Smooth muscle cell (in vitro differentiated cells): ENCODE data around the gene ZBTB2. TPM values are rescaled to one million over a fixed set of nuclear protein-coding genes. Genes with fewer than 3 reads are reported as not detected.

Experiments used
- DNase-seq: peaks from one replicate; lab custom pipeline; 2025; ENCODE audit not compliant: unreplicated experiment; lab: John Stamatoyannopoulos, UW
- H2AFZ ChIP-seq: fragments of 200-600 bp; sonication (generic); 2 replicates; pipeline ENCODE4 v1.6.0; 2016; ENCODE audit warnings: antibody characterized with exemption, low read depth, mild to moderate bottlenecking
- H3F3A ChIP-seq: fragments of 200-600 bp; sonication (generic); 2 replicates; pipeline ENCODE4 v1.6.0; 2017; ENCODE audit warnings: antibody characterized with exemption, low read depth
- H3K27ac ChIP-seq: fragments of 200-600 bp; sonication (generic); 2 replicates; pipeline ENCODE4 v1.5.1; 2016; ENCODE audit warnings: low read depth, mild to moderate bottlenecking
- H3K27me3 ChIP-seq: fragments of 200-600 bp; sonication (generic); 2 replicates; pipeline ENCODE4 v1.6.1; 2016; ENCODE audit warnings: low read depth, mild to moderate bottlenecking
- H3K36me3 ChIP-seq: fragments of 200-600 bp; sonication (generic); 2 replicates; pipeline ENCODE4 v1.5.1; 2016; ENCODE audit warnings: low read depth
- H3K4me1 ChIP-seq: fragments of 200-600 bp; sonication (generic); 2 replicates; pipeline ENCODE4 v1.5.1; 2016; ENCODE audit warnings: low read depth
- H3K4me2 ChIP-seq: fragments of 200-600 bp; sonication (generic); 2 replicates; pipeline ENCODE4 v1.6.0; 2016; ENCODE audit warnings: mild to moderate bottlenecking
- H3K4me3 ChIP-seq: fragments of 200-600 bp; sonication (generic); 2 replicates; pipeline ENCODE4 v1.5.1; 2016; ENCODE audit warnings: mild to moderate bottlenecking
- H3K79me2 ChIP-seq: fragments of 200-600 bp; sonication (generic); 2 replicates; pipeline ENCODE4 v1.6.0; 2016; ENCODE audit warnings: low read depth, mild to moderate bottlenecking
- H3K9ac ChIP-seq: fragments of 200-600 bp; sonication (generic); 2 replicates; pipeline ENCODE4 v1.6.0; 2016; ENCODE audit warnings: low read depth
- H3K9me3 ChIP-seq: fragments of 200-600 bp; sonication (generic); replicated peaks from 2 replicates; pipeline ENCODE4 v1.5.1; 2016; ENCODE audit warnings: low read depth
- H4K20me1 ChIP-seq: fragments of 200-600 bp; sonication (generic); 2 replicates; pipeline ENCODE4 v1.6.0; 2016; ENCODE audit warnings: low read depth
- CTCF ChIP-seq: fragments of 200-600 bp; sonication (generic); IDR thresholded peaks from 2 replicates; pipeline ENCODE4 v1.5.1; 2017; ENCODE audit warnings: borderline replicate concordance, mild to moderate bottlenecking, antibody characterized with exemption; ENCODE audit not compliant: insufficient read depth, poor library complexity, severe bottlenecking
- WGBS: methylation state at CpG from one replicate; pipeline ENCODE4 v1.1.7; 2016; ENCODE audit warnings: low lambda C conversion rate; 5-methylcytosine and 5-hydroxymethylcytosine counted together
- polyA plus RNA-seq: library from polyadenylated mRNA; unstranded; fragments of >200 nt; fragmentation: Nextera tagmentation; extraction: Ambion mirVana; gene quantifications from 2 replicates; pipeline ENCODE4 v1.2.1, GENCODE V29; 2016
- total RNA-seq: library from RNA; depleted of rRNA; stranded (reverse); fragments of >200 nt; gene quantifications from 2 replicates; pipeline ENCODE4 v1.2.3, GENCODE V29; 2014

Gene ZBTB2
- total and polyA plus RNA-seq, 2 experiments from 2014 or later, result 7.1 to 10.7 TPM

- Histone ChIP-seq H4K20me1 (no peaks in the 10 kb centered on the region), H3K4me2 (peak overlapping the region; percentile 8), H3K79me2 (no peaks in the 10 kb centered on the region), H3K9me3 (no peaks in the 10 kb centered on the region), H3K27me3 (no peaks in the 10 kb centered on the region), H3K4me3 (no peak overlapping the region), H3K9ac (no peak overlapping the region), H3F3A (peaks cover 4% of the 10 kb centered on the region), H3K4me1 (peaks cover 4% of the 10 kb centered on the region), H3K27ac (no peak overlapping the region), H3K36me3 (no peaks in the 10 kb centered on the region), H2AFZ (no peak overlapping the region)
- no peak for DNase-seq
- WGBS, result 32% methylated on average over 6 of the region's 6 CpGs
- TF ChIP-seq CTCF, result no peak
These were observed 61.1 kb downstream of the ZBTB2 start for GRCh38 chr6:151330130-151330696.

- Histone ChIP-seq H2AFZ (no peak overlapping the region), H3K79me2 (no peaks in the 10 kb centered on the region), H4K20me1 (no peaks in the 10 kb centered on the region), H3K9ac (no peak overlapping the region), H3K27ac (no peak overlapping the region), H3K9me3 (no peaks in the 10 kb centered on the region), H3F3A (peaks cover 4% of the 10 kb centered on the region), H3K36me3 (no peaks in the 10 kb centered on the region), H3K4me3 (no peak overlapping the region), H3K4me2 (peak overlapping the region; percentile 6), H3K4me1 (peaks cover 8% of the 10 kb centered on the region), H3K27me3 (no peaks in the 10 kb centered on the region)
- no peak for DNase-seq
- 56% methylated on average over 4 of the region's 4 CpGs for WGBS
- no peak for TF ChIP-seq CTCF
These were observed 64.3 kb downstream of the ZBTB2 start for GRCh38 chr6:151327101-151327500.

- no peaks in the 10 kb centered on the region for H3K79me2 ChIP-seq
- H3K9ac ChIP-seq, result no peak overlapping the region
- no peak for DNase-seq
- 82% methylated on average over 8 of the region's 8 CpGs for WGBS
- no peaks in the 10 kb centered on the region for H3K9me3 ChIP-seq
- peaks cover 4% of the 10 kb centered on the region for H3F3A ChIP-seq
- no peaks in the 10 kb centered on the region for H4K20me1 ChIP-seq
- H2AFZ ChIP-seq, result peak overlapping the region; percentile 72
- H3K27me3 ChIP-seq, result no peaks in the 10 kb centered on the region
- H3K4me3 ChIP-seq, result peak overlapping the region; percentile 58
- H3K4me1 ChIP-seq, result peaks cover 8% of the 10 kb centered on the region
- peak overlapping the region; percentile 91 for H3K4me2 ChIP-seq
- H3K36me3 ChIP-seq, result no peaks in the 10 kb centered on the region
- H3K27ac ChIP-seq, result no peak overlapping the region
- no peak for TF ChIP-seq CTCF
These were observed 65.1 kb downstream of the ZBTB2 start for GRCh38 chr6:151326116-151326825.
